22Rv1 (cell line): Measurements from ENCODE around the gene NOTCH2.

Experiments
- ZFX ChIP-seq: fragments of 450-650 bp; IDR thresholded peaks from 2 replicates; pipeline ENCODE4 v1.6.1; 2017; ENCODE audit warnings: antibody characterized with exemption, borderline replicate concordance
- TF ChIP-seq, protein P1 (sequence below): fragments of 450-650 bp; IDR thresholded peaks from 2 replicates; pipeline ENCODE4 v1.5.1; 2017; ENCODE audit warnings: mild to moderate bottlenecking

DNA sequence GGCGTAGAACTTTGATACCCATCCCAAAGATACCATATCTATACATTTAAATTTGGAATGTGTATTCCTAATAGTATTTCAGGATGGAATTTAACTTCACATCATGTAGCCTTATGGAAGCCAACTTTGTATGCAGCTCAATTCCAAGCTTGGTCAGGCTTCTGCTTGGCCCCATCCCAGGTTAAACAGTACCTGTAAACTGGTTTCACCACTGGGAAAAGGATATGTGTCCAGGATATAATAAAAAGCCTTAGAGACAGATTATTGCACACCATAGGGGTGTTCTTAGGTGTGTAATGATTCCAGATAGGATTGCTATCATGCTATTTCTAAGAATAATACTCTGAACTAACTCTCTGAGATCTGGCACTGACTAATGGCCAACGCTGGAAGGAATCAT lies 201.3 kb downstream of the NOTCH2 start:
- TF ChIP-seq, protein P1, sequence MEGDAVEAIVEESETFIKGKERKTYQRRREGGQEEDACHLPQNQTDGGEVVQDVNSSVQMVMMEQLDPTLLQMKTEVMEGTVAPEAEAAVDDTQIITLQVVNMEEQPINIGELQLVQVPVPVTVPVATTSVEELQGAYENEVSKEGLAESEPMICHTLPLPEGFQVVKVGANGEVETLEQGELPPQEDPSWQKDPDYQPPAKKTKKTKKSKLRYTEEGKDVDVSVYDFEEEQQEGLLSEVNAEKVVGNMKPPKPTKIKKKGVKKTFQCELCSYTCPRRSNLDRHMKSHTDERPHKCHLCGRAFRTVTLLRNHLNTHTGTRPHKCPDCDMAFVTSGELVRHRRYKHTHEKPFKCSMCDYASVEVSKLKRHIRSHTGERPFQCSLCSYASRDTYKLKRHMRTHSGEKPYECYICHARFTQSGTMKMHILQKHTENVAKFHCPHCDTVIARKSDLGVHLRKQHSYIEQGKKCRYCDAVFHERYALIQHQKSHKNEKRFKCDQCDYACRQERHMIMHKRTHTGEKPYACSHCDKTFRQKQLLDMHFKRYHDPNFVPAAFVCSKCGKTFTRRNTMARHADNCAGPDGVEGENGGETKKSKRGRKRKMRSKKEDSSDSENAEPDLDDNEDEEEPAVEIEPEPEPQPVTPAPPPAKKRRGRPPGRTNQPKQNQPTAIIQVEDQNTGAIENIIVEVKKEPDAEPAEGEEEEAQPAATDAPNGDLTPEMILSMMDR = no peak
- no peak for TF ChIP-seq ZFX
